Mesendoderm (in vitro differentiated cells): Measurements from ENCODE around the gene FEM1B.

Source experiments
- DNase-seq: peaks from one replicate; pipeline ENCODE4 v3.0.0; 2013
- H2AK5ac ChIP-seq: 2 replicates; pipeline ENCODE4 v1.6.1; 2013; ENCODE audit warnings: low read length, inconsistent platforms
- H2BK120ac ChIP-seq: 2 replicates; pipeline ENCODE4 v1.6.1; 2013; ENCODE audit warnings: low read depth, mild to moderate bottlenecking, low read length, moderate library complexity, mixed read lengths
- H2BK15ac ChIP-seq: replicated peaks from 2 replicates; pipeline ENCODE4 v1.6.1; 2013; ENCODE audit warnings: low read depth, mild to moderate bottlenecking, moderate library complexity
- H2BK5ac ChIP-seq: 2 replicates; pipeline ENCODE4 v1.6.1; 2013; ENCODE audit warnings: low read length, inconsistent platforms
- H3K18ac ChIP-seq: 2 replicates; pipeline ENCODE4 v1.6.1; 2013; ENCODE audit warnings: mild to moderate bottlenecking, low read length, mixed read lengths
- H3K23ac ChIP-seq: one replicate; pipeline ENCODE4 v1.6.1; 2013; ENCODE audit warnings: low read length
- H3K27ac ChIP-seq: 2 replicates; pipeline ENCODE4 v1.5.1; 2013; ENCODE audit warnings: low read depth, mild to moderate bottlenecking, inconsistent platforms, low read length, moderate library complexity
- H3K27me3 ChIP-seq: 2 replicates; pipeline ENCODE4 v1.6.1; 2013; ENCODE audit warnings: low read length, control low read depth, mild to moderate bottlenecking, inconsistent platforms; ENCODE audit not compliant: insufficient read depth, poor library complexity
- H3K36me3 ChIP-seq: 2 replicates; pipeline ENCODE4 v1.6.1; 2013; ENCODE audit warnings: low read length, inconsistent platforms; ENCODE audit not compliant: control insufficient read depth, insufficient read depth
- H3K4ac ChIP-seq: one replicate; pipeline ENCODE4 v1.6.1; 2013; ENCODE audit warnings: low read depth, mild to moderate bottlenecking, low read length, moderate library complexity
- H3K4me1 ChIP-seq: 2 replicates; pipeline ENCODE4 v1.6.1; 2013; ENCODE audit warnings: low read depth, low read length, inconsistent platforms; ENCODE audit not compliant: control insufficient read depth
- H3K4me2 ChIP-seq: 2 replicates; pipeline ENCODE4 v1.6.1; 2013; ENCODE audit warnings: low read length
- H3K4me3 ChIP-seq: 2 replicates; pipeline ENCODE4 v1.5.1; 2013; ENCODE audit warnings: mild to moderate bottlenecking, low read length
- H3K56ac ChIP-seq: one replicate; pipeline ENCODE4 v1.6.1; 2013; ENCODE audit warnings: low read length
- H3K79me1 ChIP-seq: 2 replicates; pipeline ENCODE4 v1.6.1; 2013; ENCODE audit warnings: low read length, inconsistent platforms
- H3K79me2 ChIP-seq: 2 replicates; pipeline ENCODE4 v1.6.1; 2013; ENCODE audit warnings: mild to moderate bottlenecking, low read length; ENCODE audit not compliant: control insufficient read depth, insufficient read depth
- H3K9ac ChIP-seq: 2 replicates; pipeline ENCODE4 v1.6.1; 2013; ENCODE audit warnings: low read length, inconsistent platforms
- H4K5ac ChIP-seq: one replicate; pipeline ENCODE4 v1.6.1; 2013; ENCODE audit warnings: low read length
- H4K8ac ChIP-seq: one replicate; pipeline ENCODE4 v1.6.1; 2013; ENCODE audit warnings: low read depth, mild to moderate bottlenecking, control low read depth, low read length, moderate library complexity
- WGBS: extraction: QIAGEN DNeasy Blood & Tissue Kit; methylation state at CpG from one replicate; pipeline ENCODE4 v1.1.7; 2013; ENCODE audit warnings: low lambda C conversion rate, missing lambda C conversion rate; ENCODE audit not compliant: insufficient coverage; ENCODE audit errors: extremely low coverage; 5-methylcytosine and 5-hydroxymethylcytosine counted together

FEM1B gene

DNA sequence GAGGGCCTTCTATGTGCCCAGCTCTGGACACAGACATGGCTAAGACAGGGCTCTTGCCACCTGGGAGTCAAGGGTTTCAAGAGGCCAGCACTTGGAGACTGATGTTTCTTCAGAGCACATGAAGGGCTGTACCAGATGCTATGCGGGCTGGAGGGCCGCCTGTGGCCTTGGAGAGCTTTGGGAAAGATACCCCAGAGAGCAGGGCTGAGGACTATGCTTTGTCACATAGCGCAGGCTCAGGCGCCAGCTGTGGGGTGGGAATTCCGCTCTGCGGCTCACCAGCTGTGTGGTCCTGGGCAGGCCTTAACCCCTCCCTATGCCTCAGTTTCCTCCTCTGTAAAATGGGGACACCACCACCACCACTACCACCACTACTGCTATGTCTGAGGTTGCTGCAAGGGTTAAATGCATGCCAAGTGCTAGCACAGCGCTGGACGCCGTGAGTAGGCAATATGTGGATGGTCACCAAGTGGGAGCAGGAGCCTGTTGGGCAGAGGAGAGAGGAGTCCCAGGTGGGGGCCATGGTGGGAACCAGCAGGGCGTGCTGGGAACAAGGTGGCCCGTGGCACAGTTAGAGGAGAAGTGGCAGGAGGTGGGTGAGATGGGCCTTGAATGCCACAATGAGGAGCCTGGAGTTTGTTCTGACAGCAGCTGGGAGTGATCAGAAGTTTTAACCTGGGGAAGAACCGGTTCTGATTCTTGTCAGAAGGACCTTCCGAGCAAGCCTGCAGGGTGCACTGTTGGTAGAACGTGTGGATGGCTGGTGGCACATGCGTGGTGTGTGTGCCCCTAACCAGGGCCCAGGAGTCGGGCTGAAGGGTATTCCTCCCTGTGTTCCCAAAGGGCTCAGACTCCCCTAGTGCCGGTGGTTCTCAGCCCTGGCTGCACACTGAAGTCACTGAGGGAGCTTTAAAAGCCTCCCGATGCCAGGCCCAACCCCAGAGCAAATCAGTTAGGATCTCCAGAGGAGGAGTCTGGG is 41.7 kb downstream of the FEM1B start:
- no peak overlapping the region for H2AK5ac ChIP-seq
- DNase-seq, result no peak
- no peak overlapping the region for H3K56ac ChIP-seq
- H2BK5ac ChIP-seq, result no peak overlapping the region
- no peak overlapping the region for H3K27ac ChIP-seq
- H2BK15ac ChIP-seq, result no peak overlapping the region
- no peak overlapping the region for H3K9ac ChIP-seq
- no peaks in the 10 kb centered on the region for H3K79me2 ChIP-seq
- no peak overlapping the region for H4K8ac ChIP-seq
- H3K18ac ChIP-seq, result no peak overlapping the region
- no peak overlapping the region for H3K4ac ChIP-seq
- H4K5ac ChIP-seq, result no peak overlapping the region
- H3K23ac ChIP-seq, result no peak overlapping the region
- no peak overlapping the region for H3K4me2 ChIP-seq
- H3K36me3 ChIP-seq, result no peaks in the 10 kb centered on the region
- peaks cover 2% of the 10 kb centered on the region for H3K4me1 ChIP-seq
- no peak overlapping the region for H2BK120ac ChIP-seq
- no peaks in the 10 kb centered on the region for H3K27me3 ChIP-seq
- H3K79me1 ChIP-seq, result no peaks in the 10 kb centered on the region
- no peak overlapping the region for H3K4me3 ChIP-seq
- WGBS, result no CpG with 5 or more reads among the region's 18 CpGs

DNA sequence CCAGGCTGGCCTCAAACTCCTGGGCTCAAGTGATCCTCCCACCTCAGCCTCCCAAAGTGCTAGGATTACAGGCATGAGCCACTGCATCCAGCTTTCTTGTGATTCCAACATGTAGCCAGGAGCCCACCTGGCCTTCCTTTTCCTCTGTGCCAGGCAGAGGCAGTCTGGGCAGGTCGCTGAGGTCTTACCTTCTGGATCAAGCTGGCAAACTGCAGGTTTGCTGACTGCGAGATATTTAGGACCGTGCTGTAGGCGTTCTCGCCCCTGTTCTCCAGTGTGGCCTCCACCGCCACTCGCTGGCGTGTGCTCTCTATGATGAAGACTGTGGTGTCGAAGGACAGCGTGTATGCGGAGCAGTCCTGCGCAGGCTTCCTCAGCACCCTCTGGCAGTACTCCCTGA is 42.5 kb downstream of the FEM1B start:
- Histone ChIP-seq H2BK15ac (no peak overlapping the region), H2BK120ac (no peak overlapping the region), H3K9ac (no peak overlapping the region), H3K4me1 (peaks cover 2% of the 10 kb centered on the region), H3K27ac (no peak overlapping the region), H3K27me3 (no peaks in the 10 kb centered on the region), H2AK5ac (no peak overlapping the region), H3K56ac (no peak overlapping the region), H3K4me2 (no peak overlapping the region), H3K79me1 (no peaks in the 10 kb centered on the region), H2BK5ac (no peak overlapping the region), H3K4ac (no peak overlapping the region), H3K79me2 (no peaks in the 10 kb centered on the region), H3K23ac (no peak overlapping the region), H3K4me3 (no peak overlapping the region), H3K18ac (no peak overlapping the region), H4K5ac (no peak overlapping the region), H3K36me3 (no peaks in the 10 kb centered on the region), H4K8ac (no peak overlapping the region)
- DNase-seq, result no peak
- WGBS, result no CpG with 5 or more reads among the region's 12 CpGs

DNA sequence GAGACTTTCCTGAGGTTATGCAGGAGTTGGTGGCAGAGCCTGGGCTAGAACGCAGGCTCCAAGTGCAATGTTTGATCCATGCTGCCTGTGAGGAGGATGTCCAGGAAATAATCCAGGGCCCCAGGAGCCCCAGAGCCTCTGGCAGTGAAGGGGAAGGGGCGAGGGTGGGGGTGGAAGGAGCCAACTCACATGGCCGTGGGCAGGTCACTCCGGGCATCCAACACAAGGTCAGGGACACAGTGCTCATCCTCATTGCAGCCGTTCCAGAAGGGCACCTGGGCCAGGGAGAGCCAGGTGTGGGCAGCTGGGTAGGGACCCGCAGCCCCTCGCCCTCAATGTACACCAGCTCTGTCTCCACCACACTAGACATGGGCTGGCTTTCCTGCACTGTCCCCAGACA is 43.7 kb downstream of the FEM1B start:
- no CpG with 5 or more reads among the region's 7 CpGs for WGBS

DNA sequence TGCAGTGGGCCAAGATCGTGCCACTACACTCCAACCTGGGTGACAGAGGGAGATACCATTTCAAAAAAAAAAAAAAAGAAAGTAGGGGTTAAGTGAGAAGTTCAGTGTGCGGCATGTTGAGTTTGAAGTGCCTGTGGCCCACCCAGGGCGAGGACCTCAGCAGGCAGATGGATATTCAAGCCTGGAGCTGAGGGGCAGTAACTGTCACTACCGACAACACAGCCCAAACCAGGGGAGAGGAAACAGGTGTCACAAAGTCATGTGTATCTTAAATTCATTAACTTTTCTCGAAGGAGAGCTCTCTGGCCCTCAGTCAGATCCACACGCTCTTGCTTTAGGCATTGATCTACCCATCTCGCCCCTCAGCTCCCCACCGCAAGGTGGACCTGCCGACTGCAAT is 45.3 kb downstream of the FEM1B start:
- Histone ChIP-seq H2BK120ac (no peak overlapping the region), H3K4me3 (no peak overlapping the region), H3K27me3 (no peaks in the 10 kb centered on the region), H3K4me1 (no peaks in the 10 kb centered on the region), H3K9ac (no peak overlapping the region), H3K79me1 (no peaks in the 10 kb centered on the region), H3K4ac (no peak overlapping the region), H3K18ac (no peak overlapping the region), H3K79me2 (no peaks in the 10 kb centered on the region), H3K4me2 (no peak overlapping the region), H3K36me3 (no peaks in the 10 kb centered on the region), H2BK5ac (no peak overlapping the region), H4K5ac (no peak overlapping the region), H2BK15ac (no peak overlapping the region), H3K56ac (no peak overlapping the region), H4K8ac (no peak overlapping the region), H3K27ac (no peak overlapping the region), H2AK5ac (no peak overlapping the region), H3K23ac (no peak overlapping the region)
- no peak for DNase-seq
- no CpG with 5 or more reads among the region's 9 CpGs for WGBS

More for the DNA sequence above, 43.7 kb downstream of the FEM1B start:
- H3K9ac ChIP-seq, result no peak overlapping the region
- no peak for DNase-seq
- H3K23ac ChIP-seq, result no peak overlapping the region
- no peak overlapping the region for H4K5ac ChIP-seq
- no peaks in the 10 kb centered on the region for H3K79me1 ChIP-seq
- no peak overlapping the region for H3K4me3 ChIP-seq
- H3K27me3 ChIP-seq, result no peaks in the 10 kb centered on the region
- H3K79me2 ChIP-seq, result no peaks in the 10 kb centered on the region
- no peak overlapping the region for H3K4ac ChIP-seq
- no peak overlapping the region for H2BK120ac ChIP-seq
- no peak overlapping the region for H3K18ac ChIP-seq
- no peak overlapping the region for H2BK15ac ChIP-seq
- H4K8ac ChIP-seq, result no peak overlapping the region
- no peak overlapping the region for H2BK5ac ChIP-seq
- H3K4me1 ChIP-seq, result no peaks in the 10 kb centered on the region
- H3K27ac ChIP-seq, result no peak overlapping the region
- no peak overlapping the region for H3K56ac ChIP-seq
- H3K36me3 ChIP-seq, result no peaks in the 10 kb centered on the region
- no peak overlapping the region for H2AK5ac ChIP-seq
- H3K4me2 ChIP-seq, result no peak overlapping the region

DNA sequence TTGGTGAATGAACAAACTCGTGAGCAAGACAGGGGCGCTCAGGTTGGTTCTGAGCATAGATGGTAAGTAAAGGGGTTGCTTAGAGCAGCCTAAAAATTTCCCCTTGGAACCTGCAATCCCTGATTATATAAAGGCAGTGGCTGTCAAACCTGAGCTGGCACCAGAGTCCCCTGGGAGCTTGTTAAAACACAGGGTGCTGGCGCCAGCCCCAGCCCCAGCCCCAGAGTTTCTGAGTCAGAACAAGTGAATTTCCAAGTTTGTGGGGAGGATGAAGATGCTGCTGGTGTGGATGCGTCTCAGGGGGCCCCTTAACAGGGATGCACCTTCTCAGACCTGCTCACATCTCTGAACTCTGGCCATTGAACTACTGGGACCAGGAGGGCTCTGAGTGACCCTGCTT is 48.2 kb downstream of the FEM1B start:
- Histone ChIP-seq H2BK5ac (no peak overlapping the region), H3K79me1 (no peaks in the 10 kb centered on the region), H2BK120ac (no peak overlapping the region), H3K27ac (no peak overlapping the region), H3K4me3 (no peak overlapping the region), H4K8ac (no peak overlapping the region), H3K27me3 (no peaks in the 10 kb centered on the region), H3K9ac (no peak overlapping the region), H4K5ac (no peak overlapping the region), H3K56ac (no peak overlapping the region), H3K18ac (no peak overlapping the region), H3K4me1 (no peaks in the 10 kb centered on the region), H3K4me2 (no peak overlapping the region), H3K36me3 (no peaks in the 10 kb centered on the region), H3K23ac (no peak overlapping the region), H2AK5ac (no peak overlapping the region), H3K79me2 (no peaks in the 10 kb centered on the region), H3K4ac (no peak overlapping the region), H2BK15ac (no peak overlapping the region)
- no CpG with 5 or more reads among the region's 4 CpGs for WGBS
- DNase-seq, result no peak
